HG03378 (cell line): ENCODE data around the gene IFFO2.

Source experiments
- ATAC-seq: cut with Tn5 transposase; IDR thresholded peaks from one replicate; pipeline ENCODE4 v1.9.1; 2021; ENCODE audit warnings: mild to moderate bottlenecking, moderate library complexity; ENCODE audit not compliant: unreplicated experiment

Gene IFFO2

GRCh38 chr1:18938707-18939070 lies 17.8 kb downstream of the IFFO2 start:
- no peak for ATAC-seq

- ATAC-seq, result no peak
These were observed 18.3 kb downstream of the IFFO2 start for GRCh38 chr1:18938008-18938706.

GRCh38 chr1:18937539-18937938 lies 18.9 kb downstream of the IFFO2 start:
- ATAC-seq, result no peak

- no peak for ATAC-seq
These were observed 19.5 kb downstream of the IFFO2 start for GRCh38 chr1:18936814-18937481.

GRCh38 chr1:18936471-18936813 lies 20.0 kb downstream of the IFFO2 start:
- no peak for ATAC-seq

- no peak for ATAC-seq
These were observed 22.1 kb downstream of the IFFO2 start for GRCh38 chr1:18934205-18935000.

GRCh38 chr1:18932879-18933278 lies 23.6 kb downstream of the IFFO2 start:
- ATAC-seq, result no peak

- no peak for ATAC-seq
These were observed 24.1 kb downstream of the IFFO2 start for GRCh38 chr1:18932387-18932786.

GRCh38 chr1:18931730-18932129 lies 24.7 kb downstream of the IFFO2 start:
- no peak for ATAC-seq

GRCh38 chr1:18929686-18930085 lies 26.8 kb downstream of the IFFO2 start:
- ATAC-seq, result no peak

- no peak for ATAC-seq
These were observed 27.5 kb downstream of the IFFO2 start for GRCh38 chr1:18928985-18929384.

GRCh38 chr1:18928406-18928805 lies 28.1 kb downstream of the IFFO2 start:
- ATAC-seq, result no peak

- peak; percentile 32 for ATAC-seq
These were observed 28.7 kb downstream of the IFFO2 start for GRCh38 chr1:18927654-18928272.

- peak; percentile 26 for ATAC-seq
These were observed 29.3 kb downstream of the IFFO2 start for GRCh38 chr1:18927082-18927653.

- ATAC-seq, result peak; percentile 60
These were observed 30.0 kb downstream of the IFFO2 start for GRCh38 chr1:18926315-18927081.

- ATAC-seq, result no peak
These were observed 31.2 kb downstream of the IFFO2 start for GRCh38 chr1:18925279-18925678.

GRCh38 chr1:18924221-18924691 lies 32.2 kb downstream of the IFFO2 start:
- no peak for ATAC-seq

- no peak for ATAC-seq
These were observed 32.7 kb downstream of the IFFO2 start for GRCh38 chr1:18923756-18924211.

- no peak for ATAC-seq
These were observed 33.4 kb downstream of the IFFO2 start for GRCh38 chr1:18922848-18923755.
